IPS-15b (cell line): ENCODE measurements around the gene ASMTL.

Experiments
- H3K27me3 ChIP-seq: one replicate; pipeline ENCODE4 v1.6.1; 2013; ENCODE audit warnings: low read length; ENCODE audit not compliant: control insufficient read depth, insufficient read depth
- H3K36me3 ChIP-seq: one replicate; pipeline ENCODE4 v1.6.1; 2013; ENCODE audit warnings: low read length; ENCODE audit not compliant: control insufficient read depth, insufficient read depth
- H3K4me1 ChIP-seq: one replicate; pipeline ENCODE4 v1.6.1; 2013; ENCODE audit warnings: mild to moderate bottlenecking, low read length; ENCODE audit not compliant: control insufficient read depth, insufficient read depth
- H3K4me3 ChIP-seq: one replicate; pipeline ENCODE4 v1.5.1; 2013; ENCODE audit warnings: low read depth, low read length
- H3K9ac ChIP-seq: one replicate; pipeline ENCODE4 v1.6.1; 2013; ENCODE audit warnings: low read depth, mild to moderate bottlenecking, low read length
- H3K9me3 ChIP-seq: one replicate; pipeline ENCODE4 v1.6.1; 2013; ENCODE audit warnings: mild to moderate bottlenecking, low read length; ENCODE audit not compliant: control insufficient read depth, insufficient read depth

The ASMTL gene

GRCh38 chrX:1394731-1395501 lies 57.8 kb downstream of the ASMTL start:
- no peaks in the 10 kb centered on the region for H3K4me1 ChIP-seq

DNA sequence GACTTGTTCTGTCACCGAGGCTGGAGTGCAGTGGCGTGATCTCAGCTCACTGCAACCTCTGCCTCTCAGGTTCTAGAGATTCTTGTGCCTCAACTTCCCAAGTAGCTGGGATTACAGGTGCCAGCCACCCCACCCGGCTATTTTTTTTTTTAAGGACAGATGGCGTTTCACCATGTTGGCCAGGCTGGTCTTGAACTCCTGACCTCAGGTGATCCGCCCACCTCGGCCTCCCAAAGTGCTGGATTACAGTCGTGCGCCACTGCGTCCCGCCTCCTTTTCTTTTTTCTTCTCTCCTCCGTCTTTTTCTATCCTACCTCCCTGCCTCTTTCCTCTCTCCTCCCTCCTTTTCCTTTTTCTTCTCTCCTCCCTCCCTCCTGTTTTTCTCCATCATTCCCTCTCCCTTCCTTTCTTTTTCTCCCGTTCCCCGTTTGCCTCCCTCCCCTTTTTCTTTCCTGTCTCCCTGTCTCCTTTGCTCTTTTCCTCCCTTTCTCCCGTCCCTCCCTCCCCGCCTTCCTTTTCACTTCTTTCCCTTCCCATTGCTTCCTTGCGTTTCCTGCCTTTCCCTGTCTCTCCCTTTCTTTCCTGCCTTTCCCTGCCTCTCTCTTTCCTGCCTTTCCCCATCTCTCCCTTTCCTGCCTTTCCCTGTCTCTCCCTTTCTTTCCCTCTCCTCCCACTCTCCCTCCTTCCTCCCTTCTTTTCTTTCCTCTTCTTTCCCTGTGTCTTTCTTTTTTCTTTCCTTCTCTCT lies 58.7 kb downstream of the ASMTL start:
- H3K4me1 ChIP-seq: no peaks in the 10 kb centered on the region
- H3K9me3 ChIP-seq: no peaks in the 10 kb centered on the region
- no peaks in the 10 kb centered on the region for H3K27me3 ChIP-seq
- peaks cover 42% of the 10 kb centered on the region for H3K36me3 ChIP-seq
- H3K4me3 ChIP-seq: peak overlapping the region; percentile 16
- no peak overlapping the region for H3K9ac ChIP-seq

More at GRCh38 chrX:1394731-1395501, 57.8 kb downstream of the ASMTL start:
- H3K36me3 ChIP-seq: peaks cover 33% of the 10 kb centered on the region
- H3K9me3 ChIP-seq: no peaks in the 10 kb centered on the region
- H3K27me3 ChIP-seq: no peaks in the 10 kb centered on the region
- no peak overlapping the region for H3K9ac ChIP-seq
- H3K4me3 ChIP-seq: peak overlapping the region; percentile 3

- Histone ChIP-seq H3K36me3 (peaks cover 53% of the 10 kb centered on the region), H3K4me3 (peak overlapping the region; percentile 82), H3K9me3 (no peaks in the 10 kb centered on the region), H3K27me3 (no peaks in the 10 kb centered on the region), H3K4me1 (no peaks in the 10 kb centered on the region), H3K9ac (peak overlapping the region; percentile 96)
These were observed 60.2 kb downstream of the ASMTL start for GRCh38 chrX:1392376-1393068.

- H3K9ac ChIP-seq: peak within 1 kb of the TSS; percentile 99
- H3K27me3 ChIP-seq: no peaks in the 10 kb centered on the region
- H3K9me3 ChIP-seq: no peaks in the 10 kb centered on the region
- peak within 1 kb of the TSS; percentile 99 for H3K4me3 ChIP-seq
- H3K4me1 ChIP-seq: no peaks in the 10 kb centered on the region
- peaks cover 59% of the 10 kb centered on the region for H3K36me3 ChIP-seq
These were observed 60.9 kb downstream of the ASMTL start, which contains the start of gene SLC25A6 for GRCh38 chrX:1391707-1392375. Gene SLC25A6, minus strand, starts transcription at chrX:1392113. Its CDS starts 104 bp downstream, at chrX:1392009.

- no peaks in the 10 kb centered on the region for H3K4me1 ChIP-seq
- H3K9ac ChIP-seq: peak overlapping the region; percentile 99
- H3K27me3 ChIP-seq: no peaks in the 10 kb centered on the region
- H3K4me3 ChIP-seq: peak overlapping the region; percentile 99
- no peaks in the 10 kb centered on the region for H3K9me3 ChIP-seq
- peaks cover 64% of the 10 kb centered on the region for H3K36me3 ChIP-seq
These were observed 61.4 kb downstream of the ASMTL start for GRCh38 chrX:1391370-1391706.

DNA sequence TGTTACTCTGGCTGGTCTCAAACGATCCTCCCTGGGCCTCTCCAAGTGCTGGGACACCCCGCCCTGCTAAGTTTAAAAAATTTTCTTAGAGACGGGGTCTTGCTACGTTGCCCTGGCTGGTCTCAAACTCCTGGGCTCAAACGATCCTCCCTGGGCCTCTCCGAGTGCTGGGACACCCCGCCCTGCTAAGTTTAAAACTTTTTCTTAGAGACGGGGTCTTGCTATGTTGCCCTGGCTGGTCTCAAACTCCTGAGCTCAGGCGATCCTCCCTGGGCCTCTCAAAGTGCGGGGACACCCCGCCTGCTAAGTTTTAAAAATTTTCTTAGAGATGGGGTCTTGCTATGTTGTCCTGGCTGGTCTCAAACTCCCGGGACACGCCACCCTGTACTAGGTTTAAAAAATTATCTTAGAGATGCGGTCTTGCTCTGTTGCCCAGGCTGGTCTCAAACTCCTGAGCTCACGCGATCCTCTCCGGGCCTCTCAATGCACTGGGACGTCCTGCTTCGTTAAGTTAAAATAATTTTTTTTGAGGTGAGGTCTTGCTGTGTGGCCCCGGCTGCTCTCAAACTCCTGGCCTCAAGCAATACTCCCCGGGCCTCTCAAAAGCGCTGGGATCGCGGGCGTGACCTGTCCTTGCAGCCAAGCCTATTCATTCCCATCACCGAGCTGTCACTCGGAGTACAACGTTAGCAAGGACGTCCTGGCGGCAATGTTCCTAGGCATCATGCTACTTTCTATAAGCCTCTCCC lies 61.9 kb downstream of the ASMTL start:
- Histone ChIP-seq H3K4me1 (no peaks in the 10 kb centered on the region), H3K27me3 (no peaks in the 10 kb centered on the region), H3K36me3 (peaks cover 66% of the 10 kb centered on the region), H3K9me3 (no peaks in the 10 kb centered on the region), H3K4me3 (peak overlapping the region; percentile 99), H3K9ac (peak overlapping the region; percentile 99)

DNA sequence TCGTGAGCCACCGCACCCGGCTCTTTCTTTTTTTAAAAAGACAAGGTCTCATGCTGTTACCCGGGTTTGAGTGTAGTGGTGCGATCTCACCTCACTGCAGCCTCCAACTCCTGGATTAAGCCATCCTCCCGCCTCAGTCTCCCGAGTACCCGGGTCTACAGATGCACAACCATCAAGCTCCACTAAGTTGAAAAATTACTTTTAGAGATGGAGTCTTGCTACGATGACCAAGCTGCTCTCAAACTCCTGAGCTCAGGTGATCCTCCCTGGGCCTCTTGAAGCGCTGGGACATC lies 62.8 kb downstream of the ASMTL start:
- no peaks in the 10 kb centered on the region for H3K27me3 ChIP-seq
- H3K36me3 ChIP-seq: peaks cover 67% of the 10 kb centered on the region
- H3K4me3 ChIP-seq: no peak overlapping the region
- H3K4me1 ChIP-seq: no peaks in the 10 kb centered on the region
- H3K9me3 ChIP-seq: no peaks in the 10 kb centered on the region
- H3K9ac ChIP-seq: no peak overlapping the region

- peak overlapping the region; percentile 37 for H3K9ac ChIP-seq
- H3K4me1 ChIP-seq: no peaks in the 10 kb centered on the region
- H3K36me3 ChIP-seq: peaks cover 71% of the 10 kb centered on the region
- no peak overlapping the region for H3K4me3 ChIP-seq
- no peaks in the 10 kb centered on the region for H3K27me3 ChIP-seq
- H3K9me3 ChIP-seq: no peaks in the 10 kb centered on the region
These were observed 63.3 kb downstream of the ASMTL start for GRCh38 chrX:1389181-1389992.

DNA sequence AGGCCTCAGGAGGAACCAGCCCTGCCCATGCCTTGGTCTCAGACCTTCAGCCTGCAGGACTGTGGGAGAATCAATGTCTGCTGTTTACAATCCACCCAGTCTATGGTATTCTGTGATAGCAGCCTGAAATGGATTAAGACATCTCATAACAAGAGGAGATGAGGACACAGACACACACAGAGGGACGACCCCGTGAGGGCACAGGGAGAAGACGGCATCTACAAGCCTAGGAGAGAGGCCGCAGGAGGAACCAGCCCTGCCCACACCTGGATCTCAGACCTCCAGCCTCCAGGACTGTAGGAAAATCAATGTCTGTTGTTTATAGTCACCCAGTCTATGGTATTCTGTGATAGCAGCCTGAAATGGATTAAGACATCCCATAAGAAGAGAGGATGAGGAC lies 64.1 kb downstream of the ASMTL start:
- Histone ChIP-seq H3K9me3 (no peaks in the 10 kb centered on the region), H3K4me1 (no peaks in the 10 kb centered on the region), H3K9ac (peak overlapping the region; percentile 37), H3K36me3 (peaks cover 71% of the 10 kb centered on the region), H3K4me3 (no peak overlapping the region), H3K27me3 (no peaks in the 10 kb centered on the region)

- H3K36me3 ChIP-seq: peaks cover 71% of the 10 kb centered on the region
- H3K4me1 ChIP-seq: no peaks in the 10 kb centered on the region
- H3K9ac ChIP-seq: no peak overlapping the region
- no peaks in the 10 kb centered on the region for H3K9me3 ChIP-seq
- no peaks in the 10 kb centered on the region for H3K27me3 ChIP-seq
- no peak overlapping the region for H3K4me3 ChIP-seq
These were observed 65.5 kb downstream of the ASMTL start for GRCh38 chrX:1387141-1387776.
